Transverse colon (tissue), 4 donors: ENCODE data around the gene ACSF3.

Experiments used
- POLR2A ChIP-seq: fragments of 450-650 bp; IDR thresholded peaks from one replicate; pipeline ENCODE4 v1.6.1; 2016; ENCODE audit warnings: antibody characterized with exemption, mild to moderate bottlenecking, moderate library complexity
- POLR2AphosphoS5 ChIP-seq, 3 donors: sonication (generic); formaldehyde crosslinking; IDR thresholded peaks; one replicate each; pipeline ENCODE4 v1.6.1; 2016; ENCODE audit warnings: antibody characterized with exemption in 3 of 3
- TF ChIP-seq, protein P1 (sequence below), 5 experiments: fragments of 200-600 bp in 3 of 5; fragments of 450-650 bp in 2 of 5; sonication (generic) in 3 of 5; IDR thresholded peaks; 1 replicate in 2 of 5; 2 replicates in 3 of 5; pipeline ENCODE4 v1.5.1; 2016 to 2017; ENCODE audit warnings: antibody characterized with exemption in 5 of 5, inconsistent platforms in 3 of 5, mild to moderate bottlenecking in 2 of 5, moderate library complexity in 1 of 5

DNA sequence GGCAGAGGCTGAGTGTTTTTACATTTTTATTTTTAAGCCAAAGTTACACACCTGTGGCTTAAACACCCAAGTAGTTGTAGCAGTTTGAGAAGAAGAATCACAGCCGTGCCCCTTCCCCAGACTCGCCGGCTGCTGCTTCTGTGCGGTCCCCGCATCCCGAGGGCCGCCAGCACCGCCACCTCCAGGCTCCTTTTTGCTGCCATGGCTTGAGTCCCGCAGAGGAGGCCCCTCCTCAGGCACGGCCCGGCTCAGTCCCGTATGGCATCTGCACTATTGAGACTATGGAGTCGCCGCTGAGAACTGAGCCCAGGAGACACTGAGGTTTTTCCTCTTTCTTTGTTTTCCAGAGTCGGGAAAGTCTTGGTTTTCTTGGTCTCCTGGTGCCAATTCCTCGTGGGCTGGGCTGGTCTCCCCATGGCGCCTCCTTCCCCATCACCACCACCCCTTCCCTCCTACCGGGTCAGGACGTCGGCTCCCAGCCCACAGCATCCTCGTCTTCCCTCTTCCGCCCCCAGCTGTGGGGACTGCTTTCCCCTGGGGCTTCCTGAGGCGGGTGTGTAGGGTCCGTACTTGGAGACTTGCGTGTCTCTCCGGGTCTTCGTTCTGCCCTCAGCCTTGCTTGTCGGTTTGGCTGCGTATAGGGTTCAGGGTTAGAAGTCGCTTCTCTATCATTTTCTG is 45.3 kb downstream of the ACSF3 start:
- TF ChIP-seq, protein P1, sequence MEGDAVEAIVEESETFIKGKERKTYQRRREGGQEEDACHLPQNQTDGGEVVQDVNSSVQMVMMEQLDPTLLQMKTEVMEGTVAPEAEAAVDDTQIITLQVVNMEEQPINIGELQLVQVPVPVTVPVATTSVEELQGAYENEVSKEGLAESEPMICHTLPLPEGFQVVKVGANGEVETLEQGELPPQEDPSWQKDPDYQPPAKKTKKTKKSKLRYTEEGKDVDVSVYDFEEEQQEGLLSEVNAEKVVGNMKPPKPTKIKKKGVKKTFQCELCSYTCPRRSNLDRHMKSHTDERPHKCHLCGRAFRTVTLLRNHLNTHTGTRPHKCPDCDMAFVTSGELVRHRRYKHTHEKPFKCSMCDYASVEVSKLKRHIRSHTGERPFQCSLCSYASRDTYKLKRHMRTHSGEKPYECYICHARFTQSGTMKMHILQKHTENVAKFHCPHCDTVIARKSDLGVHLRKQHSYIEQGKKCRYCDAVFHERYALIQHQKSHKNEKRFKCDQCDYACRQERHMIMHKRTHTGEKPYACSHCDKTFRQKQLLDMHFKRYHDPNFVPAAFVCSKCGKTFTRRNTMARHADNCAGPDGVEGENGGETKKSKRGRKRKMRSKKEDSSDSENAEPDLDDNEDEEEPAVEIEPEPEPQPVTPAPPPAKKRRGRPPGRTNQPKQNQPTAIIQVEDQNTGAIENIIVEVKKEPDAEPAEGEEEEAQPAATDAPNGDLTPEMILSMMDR (IDR thresholded peaks at IDR 0.05) = no peak
- no peak for TF ChIP-seq POLR2AphosphoS5 (IDR thresholded peaks at IDR 0.05)
- no peak for TF ChIP-seq POLR2A
